Measurements from ENCODE around the gene SDS.

SDS gene

DNA sequence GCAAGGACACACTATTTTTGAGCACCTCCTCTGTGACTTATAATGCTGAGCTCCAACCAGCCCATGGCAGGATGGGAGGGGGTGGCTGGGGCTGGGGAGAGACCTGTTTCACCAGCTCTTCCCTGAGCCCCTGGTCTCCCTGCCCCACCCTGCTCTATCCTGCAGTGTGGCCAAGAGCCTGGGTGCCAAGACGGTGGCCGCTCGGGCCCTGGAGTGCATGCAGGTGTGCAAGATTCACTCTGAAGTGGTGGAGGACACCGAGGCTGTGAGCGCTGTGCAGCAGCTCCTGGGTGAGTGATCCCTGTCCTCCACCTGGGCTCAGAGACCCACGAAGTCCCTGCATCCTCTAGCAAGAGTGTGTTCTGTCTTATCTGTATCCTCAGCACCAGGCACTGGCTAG lies 32.9 kb upstream of the SDS start:
- TF ChIP-seq, protein P1, sequence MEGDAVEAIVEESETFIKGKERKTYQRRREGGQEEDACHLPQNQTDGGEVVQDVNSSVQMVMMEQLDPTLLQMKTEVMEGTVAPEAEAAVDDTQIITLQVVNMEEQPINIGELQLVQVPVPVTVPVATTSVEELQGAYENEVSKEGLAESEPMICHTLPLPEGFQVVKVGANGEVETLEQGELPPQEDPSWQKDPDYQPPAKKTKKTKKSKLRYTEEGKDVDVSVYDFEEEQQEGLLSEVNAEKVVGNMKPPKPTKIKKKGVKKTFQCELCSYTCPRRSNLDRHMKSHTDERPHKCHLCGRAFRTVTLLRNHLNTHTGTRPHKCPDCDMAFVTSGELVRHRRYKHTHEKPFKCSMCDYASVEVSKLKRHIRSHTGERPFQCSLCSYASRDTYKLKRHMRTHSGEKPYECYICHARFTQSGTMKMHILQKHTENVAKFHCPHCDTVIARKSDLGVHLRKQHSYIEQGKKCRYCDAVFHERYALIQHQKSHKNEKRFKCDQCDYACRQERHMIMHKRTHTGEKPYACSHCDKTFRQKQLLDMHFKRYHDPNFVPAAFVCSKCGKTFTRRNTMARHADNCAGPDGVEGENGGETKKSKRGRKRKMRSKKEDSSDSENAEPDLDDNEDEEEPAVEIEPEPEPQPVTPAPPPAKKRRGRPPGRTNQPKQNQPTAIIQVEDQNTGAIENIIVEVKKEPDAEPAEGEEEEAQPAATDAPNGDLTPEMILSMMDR (IDR thresholded peaks at IDR 0.05), result no peak
- H3K4me3 ChIP-seq (ENCODE audit: low read depth in 1 of 2, low read length in 1 of 2), result no peak overlapping the region
- no peak overlapping the region for H3K27ac ChIP-seq
- H3K27me3 ChIP-seq, result peaks cover 7% of the 10 kb centered on the region
- no peaks in the 10 kb centered on the region for H3K36me3 ChIP-seq
- H3K4me1 ChIP-seq (ENCODE audit: control insufficient read depth in 1 of 2, insufficient read depth in 1 of 2, low read depth in 1 of 2, low read length in 1 of 2), result no peaks in the 10 kb centered on the region
- H3K9me3 ChIP-seq, result no peaks in the 10 kb centered on the region

DNA sequence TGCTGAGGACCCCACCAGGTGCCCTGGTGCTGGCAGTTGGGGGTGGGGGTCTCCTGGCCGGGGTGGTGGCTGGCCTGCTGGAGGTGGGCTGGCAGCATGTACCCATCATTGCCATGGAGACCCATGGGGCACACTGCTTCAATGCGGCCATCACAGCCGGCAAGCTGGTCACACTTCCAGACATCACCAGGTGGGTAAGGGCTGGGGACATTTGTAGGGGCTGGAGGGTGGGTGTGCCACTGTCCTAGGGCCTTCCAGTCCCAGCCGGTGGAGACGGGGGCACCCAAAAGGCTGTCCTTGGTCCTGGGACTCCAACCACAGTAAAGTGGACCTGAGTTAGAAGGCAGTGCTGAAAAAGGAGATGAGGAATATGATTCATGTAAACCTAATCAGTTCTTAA lies 31.7 kb upstream of the SDS start:
- no peaks in the 10 kb centered on the region for H3K4me1 ChIP-seq (ENCODE audit: control insufficient read depth in 1 of 2, insufficient read depth in 1 of 2, low read depth in 1 of 2, low read length in 1 of 2)
- TF ChIP-seq, protein P1 (IDR thresholded peaks at IDR 0.05), result no peak
- H3K4me3 ChIP-seq (ENCODE audit: low read depth in 1 of 2, low read length in 1 of 2), result no peak overlapping the region
- peaks cover 7% of the 10 kb centered on the region for H3K27me3 ChIP-seq
- no peak overlapping the region for H3K27ac ChIP-seq
- no peaks in the 10 kb centered on the region for H3K36me3 ChIP-seq
- H3K9me3 ChIP-seq, result no peaks in the 10 kb centered on the region

DNA sequence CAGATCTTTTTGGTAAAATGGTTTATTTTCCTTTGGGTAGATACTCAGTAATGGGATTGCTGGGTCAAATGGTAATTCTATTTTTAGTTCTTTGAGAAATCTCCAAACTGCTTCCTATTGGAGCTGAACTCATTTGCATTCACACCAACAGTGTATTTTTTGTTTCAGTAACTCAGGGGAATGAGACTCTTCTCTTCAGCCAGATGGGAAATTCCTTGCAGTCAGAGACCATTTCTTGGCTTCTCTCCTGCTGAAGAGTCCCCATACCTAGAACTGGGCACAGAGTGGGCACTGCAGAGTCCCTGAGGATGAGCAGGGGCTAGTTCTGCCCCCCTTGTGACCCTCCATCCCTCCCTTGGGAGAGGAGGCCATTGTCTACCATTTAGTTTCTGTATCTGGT lies 29.3 kb upstream of the SDS start:
- TF ChIP-seq, protein P1 (IDR thresholded peaks at IDR 0.05), result no peak
- Histone ChIP-seq H3K4me3 (ENCODE audit: low read depth in 1 of 2, low read length in 1 of 2) (no peak overlapping the region), H3K9me3 (no peaks in the 10 kb centered on the region), H3K27ac (no peak overlapping the region), H3K27me3 (peaks cover 2% of the 10 kb centered on the region), H3K36me3 (no peaks in the 10 kb centered on the region), H3K4me1 (ENCODE audit: control insufficient read depth in 1 of 2, insufficient read depth in 1 of 2, low read depth in 1 of 2, low read length in 1 of 2) (no peaks in the 10 kb centered on the region)

DNA sequence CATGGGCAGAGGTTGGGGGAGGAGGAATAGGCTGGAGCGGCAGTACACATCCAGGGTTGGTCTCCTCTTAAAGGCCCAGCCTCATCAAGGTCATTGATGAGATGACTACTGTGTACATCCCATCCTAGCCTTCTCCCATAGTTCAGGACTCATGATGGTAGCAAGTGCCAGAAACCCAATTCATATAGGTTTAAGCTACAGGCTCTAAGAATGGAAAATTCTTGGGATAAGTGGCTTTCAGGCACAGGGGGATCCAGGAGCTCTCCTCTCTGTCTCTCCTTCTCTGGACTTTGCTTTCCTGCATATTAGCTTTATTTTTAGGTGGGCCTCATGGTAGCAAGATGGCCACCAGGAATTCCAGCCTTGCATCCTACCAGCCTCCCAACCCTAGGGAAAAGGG lies 24.8 kb upstream of the SDS start:
- H3K4me1 ChIP-seq (ENCODE audit: control insufficient read depth in 1 of 2, insufficient read depth in 1 of 2, low read depth in 1 of 2, low read length in 1 of 2), result no peaks in the 10 kb centered on the region
- H3K9me3 ChIP-seq, result no peaks in the 10 kb centered on the region
- H3K36me3 ChIP-seq, result no peaks in the 10 kb centered on the region
- peaks cover 12% of the 10 kb centered on the region for H3K27me3 ChIP-seq
- TF ChIP-seq, protein P1 (IDR thresholded peaks at IDR 0.05), result no peak
- H3K4me3 ChIP-seq (ENCODE audit: low read depth in 1 of 2, low read length in 1 of 2), result no peak overlapping the region
- no peak overlapping the region for H3K27ac ChIP-seq

DNA sequence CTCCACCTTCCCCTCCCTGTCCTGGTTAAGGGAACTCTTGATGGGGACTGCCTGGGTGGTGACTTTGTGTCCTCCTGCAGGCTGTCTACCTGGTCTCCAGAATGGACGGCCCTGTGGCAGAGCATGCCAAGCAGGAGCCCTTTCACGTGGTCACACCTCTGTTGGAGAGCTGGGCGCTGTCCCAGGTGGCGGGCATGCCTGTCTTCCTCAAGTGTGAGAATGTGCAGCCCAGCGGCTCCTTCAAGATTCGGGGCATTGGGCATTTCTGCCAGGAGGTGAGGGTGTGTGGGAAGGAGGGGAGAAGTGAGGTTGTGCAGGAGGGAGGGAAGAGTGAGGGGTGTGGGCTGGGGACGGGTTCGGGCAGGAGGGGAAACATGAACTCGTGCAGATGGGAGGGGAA lies 24.2 kb upstream of the SDS start:
- Histone ChIP-seq H3K9me3 (no peaks in the 10 kb centered on the region), H3K27me3 (peaks cover 12% of the 10 kb centered on the region), H3K27ac (no peak overlapping the region), H3K4me1 (ENCODE audit: control insufficient read depth in 1 of 2, insufficient read depth in 1 of 2, low read depth in 1 of 2, low read length in 1 of 2) (peaks cover 0 to 2% of the 10 kb centered on the region in 2 experiments), H3K36me3 (no peaks in the 10 kb centered on the region), H3K4me3 (ENCODE audit: low read depth in 1 of 2, low read length in 1 of 2) (no peak overlapping the region)
- TF ChIP-seq, protein P1 (IDR thresholded peaks at IDR 0.05), result no peak

DNA sequence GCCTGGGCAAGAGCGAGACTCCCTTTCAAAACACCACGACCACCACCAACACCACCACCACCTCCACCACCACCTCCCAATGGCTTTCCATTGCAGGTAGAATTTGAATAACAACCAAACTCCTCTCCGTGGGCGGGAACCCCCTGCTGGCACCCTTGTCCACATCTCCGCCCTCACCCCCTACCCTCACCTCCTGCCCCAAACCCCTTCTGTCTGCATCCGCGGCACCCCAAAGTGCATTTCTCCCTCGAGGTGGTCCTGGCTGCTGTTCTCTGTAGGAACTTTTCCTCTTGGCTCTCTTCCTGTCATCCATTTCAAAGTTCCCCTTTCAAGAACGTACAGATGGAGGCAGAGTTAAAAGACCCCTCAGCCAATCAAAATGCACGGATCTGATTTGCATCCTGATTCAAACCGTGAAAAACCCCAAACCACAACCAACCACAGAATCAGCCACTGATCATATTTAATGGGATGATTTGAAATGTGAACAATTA lies 22.3 kb upstream of the SDS start:
- Histone ChIP-seq H3K9me3 (no peaks in the 10 kb centered on the region), H3K4me1 (ENCODE audit: control insufficient read depth in 1 of 2, insufficient read depth in 1 of 2, low read depth in 1 of 2, low read length in 1 of 2) (peaks cover 9 to 16% of the 10 kb centered on the region in 2 experiments), H3K27me3 (peaks cover 12% of the 10 kb centered on the region), H3K27ac (no peak overlapping the region), H3K4me3 (ENCODE audit: low read depth in 1 of 2, low read length in 1 of 2) (no peak overlapping the region), H3K36me3 (no peaks in the 10 kb centered on the region)
- TF ChIP-seq, protein P1 (IDR thresholded peaks at IDR 0.05), result peak; percentile 3
